Esophagus muscularis mucosa (tissue), 4 donors: ENCODE results near the gene CCNK.

Experiments
- EP300 ChIP-seq: sonication (generic); formaldehyde crosslinking; IDR thresholded peaks from one replicate; pipeline ENCODE4 v1.6.1; 2017; ENCODE audit warnings: antibody characterized with exemption
- POLR2A ChIP-seq: fragments of 450-650 bp; IDR thresholded peaks from one replicate; pipeline ENCODE4 v1.6.1; 2017; ENCODE audit warnings: antibody characterized with exemption, moderate library complexity, mild to moderate bottlenecking, low read depth
- POLR2AphosphoS5 ChIP-seq, 2 donors: sonication (generic); formaldehyde crosslinking; IDR thresholded peaks; one replicate each; pipeline ENCODE4 v1.6.1; 2017; ENCODE audit warnings: antibody characterized with exemption in 2 of 2
- TF ChIP-seq, protein P1 (sequence below), 3 experiments: fragments of 200-600 bp in 2 of 3; fragments of 450-650 bp in 1 of 3; sonication (generic) in 2 of 3; IDR thresholded peaks; one replicate each; pipeline ENCODE4 v1.5.1; 2017 to 2019; ENCODE audit warnings: antibody characterized with exemption in 3 of 3, mild to moderate bottlenecking in 2 of 3, moderate library complexity in 1 of 3

DNA sequence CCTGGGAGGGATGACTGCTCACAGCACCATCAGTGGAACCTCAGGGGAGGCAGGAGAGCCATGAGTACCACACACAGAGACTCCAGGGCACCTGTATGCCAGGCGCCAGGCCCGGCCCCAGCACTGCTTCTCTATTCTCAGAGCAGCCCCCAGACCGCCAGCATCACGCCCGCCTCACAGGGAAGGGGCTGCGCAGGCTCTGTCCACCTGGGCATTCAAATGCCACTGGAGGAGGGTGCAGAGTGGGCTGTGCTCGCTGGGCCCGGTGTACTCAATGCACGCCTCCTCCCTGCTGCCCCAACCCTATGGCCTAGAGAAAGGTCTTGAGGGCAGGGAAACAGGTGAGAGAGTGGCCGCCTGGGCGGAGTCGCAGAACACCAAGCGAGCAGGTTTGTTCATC, 79.2 kb downstream of the CCNK start:
- TF ChIP-seq, protein P1, sequence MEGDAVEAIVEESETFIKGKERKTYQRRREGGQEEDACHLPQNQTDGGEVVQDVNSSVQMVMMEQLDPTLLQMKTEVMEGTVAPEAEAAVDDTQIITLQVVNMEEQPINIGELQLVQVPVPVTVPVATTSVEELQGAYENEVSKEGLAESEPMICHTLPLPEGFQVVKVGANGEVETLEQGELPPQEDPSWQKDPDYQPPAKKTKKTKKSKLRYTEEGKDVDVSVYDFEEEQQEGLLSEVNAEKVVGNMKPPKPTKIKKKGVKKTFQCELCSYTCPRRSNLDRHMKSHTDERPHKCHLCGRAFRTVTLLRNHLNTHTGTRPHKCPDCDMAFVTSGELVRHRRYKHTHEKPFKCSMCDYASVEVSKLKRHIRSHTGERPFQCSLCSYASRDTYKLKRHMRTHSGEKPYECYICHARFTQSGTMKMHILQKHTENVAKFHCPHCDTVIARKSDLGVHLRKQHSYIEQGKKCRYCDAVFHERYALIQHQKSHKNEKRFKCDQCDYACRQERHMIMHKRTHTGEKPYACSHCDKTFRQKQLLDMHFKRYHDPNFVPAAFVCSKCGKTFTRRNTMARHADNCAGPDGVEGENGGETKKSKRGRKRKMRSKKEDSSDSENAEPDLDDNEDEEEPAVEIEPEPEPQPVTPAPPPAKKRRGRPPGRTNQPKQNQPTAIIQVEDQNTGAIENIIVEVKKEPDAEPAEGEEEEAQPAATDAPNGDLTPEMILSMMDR (IDR thresholded peaks at IDR 0.05): no peak
- TF ChIP-seq POLR2A: no peak
- no peak for TF ChIP-seq POLR2AphosphoS5 (IDR thresholded peaks at IDR 0.05)
- TF ChIP-seq EP300: no peak
